Glutamatergic neuron (in vitro differentiated cells): ENCODE results near the gene NET1. TPM values are rescaled to one million over a fixed set of nuclear protein-coding genes. Genes with fewer than 3 reads are reported as not detected.
A peak's percentile ranks its signal among the peaks of the same experiment; 100 is the strongest.

Experiments used
- DNase-seq: peaks from one replicate; pipeline ENCODE4 v3.0.0; 2022
- H3K27ac Mint-ChIP-seq: one replicate; pipeline ENCODE4 v1.8.0; 2020; ENCODE audit warnings: mild to moderate bottlenecking, mixed read lengths, inconsistent platforms; ENCODE audit not compliant: unreplicated experiment
- H3K27me3 Mint-ChIP-seq: one replicate; pipeline ENCODE4 v1.8.0; 2020; ENCODE audit warnings: mild to moderate bottlenecking, moderate library complexity, mixed read lengths, inconsistent platforms; ENCODE audit not compliant: unreplicated experiment
- H3K36me3 Mint-ChIP-seq: one replicate; pipeline ENCODE4 v1.8.0; 2020; ENCODE audit warnings: mild to moderate bottlenecking, mixed read lengths, inconsistent platforms; ENCODE audit not compliant: unreplicated experiment
- H3K4me1 Mint-ChIP-seq: one replicate; pipeline ENCODE4 v1.8.0; 2020; ENCODE audit warnings: mild to moderate bottlenecking, low read depth, mixed read lengths, inconsistent platforms; ENCODE audit not compliant: unreplicated experiment
- H3K4me3 Mint-ChIP-seq: one replicate; pipeline ENCODE4 v1.8.0; 2020; ENCODE audit warnings: mild to moderate bottlenecking, mixed read lengths, inconsistent platforms; ENCODE audit not compliant: unreplicated experiment
- H3K9me3 Mint-ChIP-seq: one replicate; pipeline ENCODE4 v1.8.0; 2020; ENCODE audit warnings: mild to moderate bottlenecking, moderate library complexity, mixed read lengths, inconsistent platforms; ENCODE audit not compliant: unreplicated experiment
- total RNA-seq: library from RNA; stranded (reverse); fragmentation: NEBNext Ultra II Directional; extraction: Animal tissue kit (Norgen Biotek cat#: 25700); gene quantifications from one replicate; pipeline ENCODE4 v1.2.1, GENCODE V29; 2021; ENCODE audit not compliant: unreplicated experiment
- TF ChIP-seq, protein P1 (sequence below): fragments of 200-600 bp; sonication (generic); IDR thresholded peaks from one replicate; pipeline ENCODE4 v1.5.0; 2021; ENCODE audit not compliant: partially characterized antibody, unreplicated experiment

Gene NET1
- total RNA-seq, 1 donor from 2014 or later: 63.8 TPM

DNA sequence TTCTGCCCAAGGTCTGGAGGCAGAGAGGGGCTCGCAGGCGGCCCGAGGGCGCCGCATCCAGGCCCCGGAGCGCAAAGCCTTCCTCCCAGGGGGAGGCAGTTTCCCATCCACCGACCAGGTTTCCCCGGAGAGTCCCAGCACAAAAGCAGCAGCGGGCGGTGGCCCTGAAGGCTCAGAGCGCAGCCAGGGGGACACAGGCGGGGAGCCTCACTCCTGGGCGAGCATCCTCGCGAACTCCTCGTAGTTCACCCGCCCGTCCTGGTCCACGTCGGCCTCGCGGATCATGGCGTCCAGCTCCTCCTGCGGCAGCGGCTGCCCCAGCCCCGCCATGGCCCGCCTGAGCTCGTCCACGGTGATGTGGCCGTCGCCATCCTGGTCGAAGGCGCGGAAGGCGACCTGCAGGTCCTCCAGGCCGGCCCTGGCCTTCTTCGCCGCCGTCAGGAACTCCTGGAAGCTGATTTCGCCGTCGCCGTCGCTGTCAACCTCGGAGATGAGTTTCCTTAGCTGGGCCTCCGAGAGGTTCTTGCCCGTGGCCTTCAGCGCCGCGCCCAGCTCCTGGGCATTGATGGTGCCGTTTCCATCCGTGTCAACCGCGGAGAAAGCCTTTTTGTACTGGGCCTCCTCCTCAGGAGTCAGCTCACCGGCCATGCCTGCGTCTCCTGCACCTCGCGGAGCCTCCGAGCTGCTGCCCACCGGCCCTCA is 86.6 kb downstream of the NET1 start:
- Mint-ChIP-seq H3K27ac (no peak overlapping the region), H3K27me3 (peaks cover 2% of the 10 kb centered on the region), H3K9me3 (peaks cover 2% of the 10 kb centered on the region), H3K4me3 (no peak overlapping the region), H3K4me1 (peaks cover 4% of the 10 kb centered on the region), H3K36me3 (no peaks in the 10 kb centered on the region)
- DNase-seq: peak; percentile 12
- TF ChIP-seq, protein P1, sequence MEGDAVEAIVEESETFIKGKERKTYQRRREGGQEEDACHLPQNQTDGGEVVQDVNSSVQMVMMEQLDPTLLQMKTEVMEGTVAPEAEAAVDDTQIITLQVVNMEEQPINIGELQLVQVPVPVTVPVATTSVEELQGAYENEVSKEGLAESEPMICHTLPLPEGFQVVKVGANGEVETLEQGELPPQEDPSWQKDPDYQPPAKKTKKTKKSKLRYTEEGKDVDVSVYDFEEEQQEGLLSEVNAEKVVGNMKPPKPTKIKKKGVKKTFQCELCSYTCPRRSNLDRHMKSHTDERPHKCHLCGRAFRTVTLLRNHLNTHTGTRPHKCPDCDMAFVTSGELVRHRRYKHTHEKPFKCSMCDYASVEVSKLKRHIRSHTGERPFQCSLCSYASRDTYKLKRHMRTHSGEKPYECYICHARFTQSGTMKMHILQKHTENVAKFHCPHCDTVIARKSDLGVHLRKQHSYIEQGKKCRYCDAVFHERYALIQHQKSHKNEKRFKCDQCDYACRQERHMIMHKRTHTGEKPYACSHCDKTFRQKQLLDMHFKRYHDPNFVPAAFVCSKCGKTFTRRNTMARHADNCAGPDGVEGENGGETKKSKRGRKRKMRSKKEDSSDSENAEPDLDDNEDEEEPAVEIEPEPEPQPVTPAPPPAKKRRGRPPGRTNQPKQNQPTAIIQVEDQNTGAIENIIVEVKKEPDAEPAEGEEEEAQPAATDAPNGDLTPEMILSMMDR: no peak

DNA sequence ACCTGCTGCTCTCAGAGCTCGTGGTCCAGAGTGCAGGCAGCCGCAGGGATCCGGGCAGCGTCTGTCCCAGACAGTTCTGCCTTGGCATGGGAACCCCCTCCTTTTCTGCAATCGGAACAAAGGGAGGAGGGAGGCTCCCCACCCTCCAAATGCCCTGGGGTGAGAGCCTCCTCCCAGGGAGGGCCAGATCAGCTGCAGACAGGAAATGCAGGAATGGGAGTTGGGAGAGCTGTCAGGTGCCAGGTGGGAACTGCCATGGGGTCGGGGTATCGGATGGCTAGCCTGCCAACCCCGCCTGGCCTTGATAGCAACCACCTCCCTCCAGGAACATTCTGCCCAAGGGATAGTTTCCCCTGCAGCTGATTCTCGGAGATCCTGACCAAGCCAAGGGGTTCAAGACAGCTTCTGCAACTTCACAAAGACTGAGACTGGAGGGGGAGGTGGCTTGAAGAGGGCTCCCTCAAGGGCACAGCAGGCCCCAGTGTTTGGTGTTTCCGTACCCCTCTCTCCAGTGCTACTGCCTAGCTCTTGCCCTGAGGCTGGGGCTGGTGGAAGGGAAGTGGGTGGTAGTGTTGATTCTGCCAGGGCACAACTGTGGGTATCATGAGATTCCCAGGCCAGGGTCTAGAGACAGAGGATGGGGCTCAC is 87.3 kb downstream of the NET1 start, which contains the start of gene CALML5:
Gene CALML5 (minus strand): TSS at position 78 of the 648 bp plus-strand sequence. CDS start 132 bp downstream, outside the sequence.
- Mint-ChIP-seq H3K27me3 (peaks cover 2% of the 10 kb centered on the region), H3K4me1 (peaks cover 4% of the 10 kb centered on the region), H3K36me3 (no peaks in the 10 kb centered on the region), H3K4me3 (no peak within 1 kb of the TSS), H3K9me3 (peaks cover 2% of the 10 kb centered on the region), H3K27ac (no peak within 1 kb of the TSS)
- TF ChIP-seq, protein P1: no peak
- DNase-seq: peak; percentile 3

DNA sequence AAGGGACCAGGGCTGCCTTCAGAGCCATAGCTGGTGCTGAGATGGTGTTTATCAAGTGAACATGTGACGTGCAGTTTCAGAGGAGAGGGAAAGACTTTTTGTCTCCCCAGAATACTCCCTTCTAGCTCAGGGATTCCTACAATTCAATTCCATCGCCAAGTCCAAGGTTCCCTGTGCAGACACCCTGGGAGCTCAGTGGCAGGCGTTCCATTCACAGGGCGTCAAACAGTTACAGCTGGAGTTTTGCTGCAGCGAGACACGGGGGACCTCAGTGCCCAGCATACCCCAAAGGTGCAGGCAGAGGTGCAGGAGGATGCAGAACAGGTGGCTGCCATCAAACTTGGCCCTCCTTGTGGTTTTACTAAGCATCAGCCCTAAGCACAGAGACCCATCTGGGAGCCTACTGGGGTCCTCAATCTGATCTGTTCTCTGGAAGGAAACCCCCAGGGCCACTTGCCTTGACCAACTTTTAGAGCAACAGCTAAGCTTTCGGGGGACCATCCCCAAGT is 87.9 kb downstream of the NET1 start:
- peaks cover 2% of the 10 kb centered on the region for H3K9me3 Mint-ChIP-seq
- peak; percentile 7 for DNase-seq
- peaks cover 4% of the 10 kb centered on the region for H3K4me1 Mint-ChIP-seq
- TF ChIP-seq, protein P1: no peak
- H3K27me3 Mint-ChIP-seq: peaks cover 2% of the 10 kb centered on the region
- H3K36me3 Mint-ChIP-seq: no peaks in the 10 kb centered on the region
- no peak overlapping the region for H3K4me3 Mint-ChIP-seq
- no peak overlapping the region for H3K27ac Mint-ChIP-seq

DNA sequence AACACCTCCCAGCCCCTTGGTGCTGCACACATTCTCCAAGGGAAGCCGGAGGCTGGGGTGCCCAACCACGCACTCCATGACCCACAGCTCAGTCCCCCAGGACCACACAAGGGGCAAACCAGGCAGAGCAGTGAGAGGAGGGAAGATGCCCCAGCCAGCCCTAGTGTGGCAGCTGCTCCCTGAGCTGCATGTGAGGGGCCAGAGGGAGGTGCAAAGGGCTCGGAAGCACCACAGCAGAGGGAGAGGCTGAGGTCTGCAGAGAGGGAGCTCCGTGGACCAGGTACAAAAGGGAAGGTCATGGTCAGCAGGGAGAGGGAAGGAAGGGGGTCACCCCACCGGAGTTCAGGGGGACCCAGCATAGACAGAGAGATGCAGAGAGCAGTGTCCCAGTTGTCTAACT is 88.6 kb downstream of the NET1 start:
- TF ChIP-seq, protein P1: no peak
- Mint-ChIP-seq H3K4me1 (peaks cover 4% of the 10 kb centered on the region), H3K36me3 (no peaks in the 10 kb centered on the region), H3K27ac (no peak overlapping the region), H3K27me3 (peaks cover 2% of the 10 kb centered on the region), H3K4me3 (no peak overlapping the region), H3K9me3 (peaks cover 2% of the 10 kb centered on the region)
- DNase-seq: peak; percentile 12

DNA sequence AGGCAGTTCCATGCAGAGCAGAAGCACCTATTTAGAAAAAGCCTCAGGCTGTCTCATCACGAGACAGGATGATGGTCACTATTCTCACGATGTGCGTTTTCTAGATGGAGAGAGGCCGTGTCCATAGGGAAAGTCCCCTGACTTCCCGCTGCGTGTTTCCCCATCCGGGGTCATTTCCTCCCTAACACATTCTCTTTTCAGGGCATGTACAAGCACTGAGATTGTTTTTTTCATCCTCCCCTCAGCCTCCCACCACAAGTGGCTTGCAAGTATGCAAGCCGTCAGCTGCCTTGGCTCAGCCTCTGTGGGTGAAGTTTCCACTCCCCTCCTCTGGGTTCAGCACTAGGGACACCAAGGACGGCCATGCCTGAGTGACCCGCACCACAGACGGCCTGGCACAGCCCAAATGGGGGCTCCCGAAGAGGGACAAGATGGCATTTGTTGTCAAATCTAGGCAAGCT is 89.7 kb downstream of the NET1 start:
- TF ChIP-seq, protein P1: no peak
- Mint-ChIP-seq H3K27me3 (peaks cover 2% of the 10 kb centered on the region), H3K4me3 (no peak overlapping the region), H3K27ac (no peak overlapping the region), H3K36me3 (no peaks in the 10 kb centered on the region), H3K9me3 (peaks cover 2% of the 10 kb centered on the region), H3K4me1 (peaks cover 4% of the 10 kb centered on the region)
- DNase-seq: no peak
